HEK293T (cell line): Measurements from ENCODE around the gene CORO2B.

Source experiments
- ARNT ChIP-seq: fragments of 450-650 bp; IDR thresholded peaks from 2 replicates; pipeline ENCODE4 v1.6.1; 2017; ENCODE audit warnings: mild to moderate bottlenecking
- BHLHE40 ChIP-seq: fragments of 450-650 bp; IDR thresholded peaks from 2 replicates; pipeline ENCODE4 v1.6.1; 2016; ENCODE audit warnings: mild to moderate bottlenecking, moderate library complexity, borderline replicate concordance
- FOXK2 ChIP-seq: fragments of 450-650 bp; IDR thresholded peaks from 2 replicates; pipeline ENCODE4 v1.6.1; 2016; ENCODE audit warnings: mild to moderate bottlenecking
- FOXM1 ChIP-seq: fragments of 450-650 bp; IDR thresholded peaks from 2 replicates; pipeline ENCODE4 v1.6.1; 2017; ENCODE audit warnings: mild to moderate bottlenecking, borderline replicate concordance
- L3MBTL2 ChIP-seq: fragments of 450-650 bp; conservative IDR thresholded peaks from 2 replicates; pipeline ENCODE4 v1.6.1; 2016; ENCODE audit warnings: mild to moderate bottlenecking
- NFRKB ChIP-seq: fragments of 450-650 bp; IDR thresholded peaks from 2 replicates; pipeline ENCODE4 v1.6.1; 2016; ENCODE audit warnings: mild to moderate bottlenecking, moderate library complexity
- PKNOX1 ChIP-seq: fragments of 450-650 bp; IDR thresholded peaks from 2 replicates; pipeline ENCODE4 v1.6.1; 2016
- SP1 ChIP-seq: fragments of 450-650 bp; IDR thresholded peaks from 2 replicates; pipeline ENCODE4 v1.6.1; 2017
- SUZ12 ChIP-seq: fragments of 450-650 bp; IDR thresholded peaks from 2 replicates; pipeline ENCODE4 v1.6.1; 2016; ENCODE audit warnings: mild to moderate bottlenecking

GRCh38 chr15:68633231-68634121 lies 54.7 kb downstream of the CORO2B start:
- TF ChIP-seq FOXK2: no peak
- TF ChIP-seq SP1: no peak
- no peak for TF ChIP-seq SUZ12
- TF ChIP-seq PKNOX1: no peak
- TF ChIP-seq ARNT: no peak
- no peak for TF ChIP-seq FOXM1
- TF ChIP-seq BHLHE40: no peak
- TF ChIP-seq L3MBTL2: no peak
- TF ChIP-seq NFRKB: no peak
